HG03064 (cell line): ENCODE results near the gene CFAP206.

Experiments
- ATAC-seq: cut with Tn5 transposase; IDR thresholded peaks from one replicate; pipeline ENCODE4 v1.9.1; 2021; ENCODE audit warnings: low read depth; ENCODE audit not compliant: unreplicated experiment

Gene CFAP206, protein sequence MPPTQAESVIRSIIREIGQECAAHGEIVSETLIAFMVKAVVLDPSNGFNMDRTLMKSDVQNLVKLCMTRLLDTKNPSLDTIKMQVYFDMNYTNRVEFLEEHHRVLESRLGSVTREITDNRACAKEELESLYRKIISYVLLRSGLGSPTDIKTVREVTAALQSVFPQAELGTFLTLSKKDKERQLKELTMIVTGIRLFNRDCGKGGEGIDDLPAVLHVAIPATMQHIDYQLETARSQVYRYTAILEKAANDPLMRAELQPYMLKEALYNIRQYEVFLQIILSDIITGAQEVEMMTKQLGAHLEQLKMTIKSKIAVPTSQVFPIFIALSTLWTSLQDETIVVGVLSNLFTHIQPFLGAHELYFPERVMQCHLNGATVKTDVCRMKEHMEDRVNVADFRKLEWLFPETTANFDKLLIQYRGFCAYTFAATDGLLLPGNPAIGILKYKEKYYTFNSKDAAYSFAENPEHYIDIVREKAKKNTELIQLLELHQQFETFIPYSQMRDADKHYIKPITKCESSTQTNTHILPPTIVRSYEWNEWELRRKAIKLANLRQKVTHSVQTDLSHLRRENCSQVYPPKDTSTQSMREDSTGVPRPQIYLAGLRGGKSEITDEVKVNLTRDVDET

DNA sequence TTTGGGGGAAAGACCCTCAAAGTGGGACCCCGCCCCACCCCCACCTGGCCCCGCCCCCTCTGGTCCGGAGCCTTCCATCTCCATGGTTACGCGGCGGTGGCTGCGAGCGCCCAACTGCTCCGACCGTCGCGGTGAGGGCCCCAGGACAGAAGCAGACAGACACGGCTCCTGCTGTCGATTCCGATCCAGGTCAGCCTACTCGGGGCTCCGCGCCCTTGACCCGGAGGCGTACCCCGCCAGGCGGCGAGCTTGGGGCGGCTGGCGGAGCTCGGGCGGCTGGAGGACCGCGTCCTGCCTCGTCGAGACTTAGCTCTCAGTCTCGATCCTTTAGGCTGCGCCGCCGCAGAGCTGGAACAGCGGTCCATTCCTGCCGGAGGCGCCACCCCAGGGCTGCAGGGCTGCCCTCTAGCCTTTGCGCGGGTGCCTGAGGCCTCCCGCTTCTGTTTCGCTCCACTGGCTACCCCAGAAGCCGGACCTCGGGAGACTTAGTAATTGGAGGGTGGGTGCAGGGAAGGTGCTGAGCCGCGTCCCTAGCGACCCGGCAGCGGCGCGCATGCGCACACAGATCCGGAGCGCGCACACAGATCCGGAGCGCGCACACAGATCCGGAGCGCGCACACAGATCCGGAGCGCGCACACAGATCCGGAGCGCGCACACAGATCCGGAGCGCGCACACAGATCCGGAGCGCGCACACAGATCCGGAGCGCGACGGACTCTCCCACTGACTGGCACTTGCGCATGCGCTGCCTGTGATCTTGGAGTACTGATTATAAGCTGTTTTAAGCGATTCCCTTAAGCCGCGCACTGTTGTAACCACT is at the start of gene CFAP206:
CFAP206 (plus strand) TSS at position 72 of the 820 bp plus-strand sequence. CDS start 1,868 bp downstream, outside the sequence.
- peak; percentile 85 for ATAC-seq

DNA sequence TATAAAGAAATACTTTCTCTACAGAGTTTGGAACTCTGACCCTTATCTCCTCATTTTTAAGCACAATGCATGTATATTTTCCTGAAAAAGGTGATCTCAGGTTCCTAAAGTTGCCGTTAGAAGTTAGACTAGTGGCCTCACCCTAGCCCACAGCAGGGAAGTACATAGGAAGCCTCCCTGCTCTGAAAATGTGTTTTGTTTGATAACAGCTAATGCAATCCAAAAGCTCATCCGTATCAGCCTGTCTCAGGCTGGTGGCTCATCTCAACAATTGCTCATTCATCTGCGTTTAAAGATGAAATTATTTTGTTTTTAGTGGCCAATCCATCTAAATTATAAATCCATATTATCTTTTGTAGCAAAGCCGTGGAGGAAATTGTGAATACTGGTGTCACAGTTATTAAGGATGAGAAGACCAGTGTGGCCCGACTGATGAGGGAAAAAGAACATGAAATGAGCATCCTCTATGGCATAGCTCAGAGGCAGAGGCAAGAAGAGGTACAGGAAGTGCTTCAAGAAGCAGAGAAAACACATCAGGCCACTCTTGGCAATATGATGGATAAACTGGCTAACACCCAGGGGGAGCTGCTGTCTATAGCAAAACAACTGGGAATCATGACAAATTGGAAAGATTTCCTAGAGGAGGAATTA is 43.0 kb upstream of the CFAP206 start:
- ATAC-seq, result no peak

DNA sequence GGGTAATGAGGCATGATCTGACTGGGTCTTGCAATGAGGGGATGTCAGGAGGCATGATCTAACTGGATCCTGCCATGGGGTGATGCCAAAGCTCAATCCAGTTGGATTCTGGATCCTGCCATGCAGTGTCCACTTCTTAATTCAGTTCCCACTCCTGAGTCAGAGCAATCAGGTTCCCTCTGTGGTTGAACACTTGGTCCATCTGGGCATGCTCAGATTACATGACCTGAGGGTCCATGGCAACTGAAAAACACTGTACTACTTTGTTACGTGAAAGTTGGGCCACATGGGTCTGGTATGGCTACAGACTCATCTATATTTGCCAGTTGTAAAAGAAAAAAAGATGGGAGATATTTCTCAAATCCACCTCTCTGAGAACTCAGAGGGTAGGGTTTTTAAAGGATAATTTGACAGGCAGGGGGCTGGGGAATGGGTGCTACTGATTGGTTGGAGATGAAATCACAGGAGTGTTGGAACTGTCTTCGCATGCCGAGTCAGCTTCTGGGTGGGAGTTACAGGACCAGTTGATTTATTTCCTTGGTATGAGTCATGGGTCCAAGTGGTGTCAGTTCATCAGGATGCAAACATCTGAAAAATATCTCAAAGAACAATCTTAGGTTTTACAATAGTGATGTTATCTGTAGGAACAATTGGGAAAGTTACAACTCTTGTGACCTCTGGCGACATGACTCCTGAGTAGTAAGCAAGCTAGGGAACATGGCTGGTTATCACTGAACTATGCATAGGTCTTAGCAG is 41.5 kb upstream of the CFAP206 start:
- no peak for ATAC-seq

DNA sequence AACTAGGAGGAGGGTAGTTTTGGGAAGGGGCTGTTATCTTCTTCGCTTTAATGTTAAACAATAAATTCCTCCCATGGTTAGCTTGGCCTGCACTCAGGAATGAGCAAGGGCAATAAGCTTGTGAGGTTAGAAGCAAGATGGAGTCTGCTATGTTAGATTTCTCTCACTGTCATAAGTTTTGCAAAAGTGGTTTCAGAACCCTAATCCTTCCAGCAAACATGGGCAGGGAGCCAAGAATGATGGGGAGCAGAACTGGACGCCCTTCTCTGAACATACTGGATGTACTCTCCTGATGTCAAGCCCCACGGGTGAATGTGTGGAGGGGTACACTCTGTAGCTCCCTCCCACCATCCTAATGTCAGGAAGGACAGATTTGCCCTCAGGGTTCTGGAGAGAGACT is 40.9 kb upstream of the CFAP206 start:
- no peak for ATAC-seq

DNA sequence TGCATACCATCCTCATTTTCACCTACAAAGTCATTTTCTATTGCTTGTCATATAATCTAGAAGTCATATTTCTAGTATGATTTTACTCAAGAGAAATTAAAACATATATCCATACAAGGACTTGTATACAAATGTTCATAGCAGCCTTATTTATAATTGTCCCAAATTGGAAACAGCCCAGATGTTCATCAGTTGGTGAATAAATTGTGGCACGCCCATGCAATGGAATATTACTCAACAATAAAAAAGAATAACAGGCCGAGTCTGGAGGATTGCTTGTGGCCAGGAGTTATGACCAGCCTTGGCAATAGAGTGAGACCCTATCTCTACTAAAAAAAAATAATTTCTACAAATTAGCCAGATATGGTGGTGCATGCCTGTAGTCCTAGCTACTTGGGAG is 34.4 kb upstream of the CFAP206 start:
- ATAC-seq, result no peak

DNA sequence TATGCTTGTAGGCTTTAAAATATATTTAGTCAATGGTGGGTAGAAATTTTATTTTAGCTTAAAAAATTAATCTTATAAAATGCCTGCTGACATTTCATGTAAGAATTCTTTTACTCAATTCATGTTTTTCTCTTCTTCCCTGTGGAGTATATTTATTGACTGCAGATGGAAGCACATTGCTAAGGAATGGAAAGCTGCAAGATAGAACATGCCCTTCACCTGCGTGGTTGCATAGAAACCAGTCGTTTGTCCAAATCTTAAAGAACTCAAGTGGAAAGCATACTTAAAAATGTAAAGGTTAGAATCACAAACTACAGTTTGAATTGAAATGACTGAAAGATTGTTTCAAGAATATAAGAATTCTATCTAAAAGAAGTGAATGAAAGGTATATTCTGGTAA is 32.5 kb upstream of the CFAP206 start:
- ATAC-seq, result no peak

DNA sequence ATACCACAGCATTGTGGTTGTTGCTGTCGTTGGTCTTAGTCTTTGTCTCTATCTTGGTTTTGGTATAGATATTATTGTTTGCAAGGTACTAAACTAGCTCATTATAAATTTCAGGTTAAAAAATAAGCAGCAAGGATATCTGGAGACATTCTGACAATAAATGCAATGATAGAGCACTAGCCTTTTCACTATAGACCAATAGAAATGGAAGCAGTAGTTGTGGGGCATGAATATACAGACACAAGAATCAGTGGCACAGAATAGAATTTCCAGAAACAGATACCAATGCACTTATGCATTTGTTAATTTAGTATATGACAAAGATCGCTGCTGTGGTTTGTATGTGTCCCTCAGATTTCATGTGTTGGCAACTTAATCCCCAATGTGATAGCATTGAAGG is 31.1 kb upstream of the CFAP206 start:
- ATAC-seq, result no peak

DNA sequence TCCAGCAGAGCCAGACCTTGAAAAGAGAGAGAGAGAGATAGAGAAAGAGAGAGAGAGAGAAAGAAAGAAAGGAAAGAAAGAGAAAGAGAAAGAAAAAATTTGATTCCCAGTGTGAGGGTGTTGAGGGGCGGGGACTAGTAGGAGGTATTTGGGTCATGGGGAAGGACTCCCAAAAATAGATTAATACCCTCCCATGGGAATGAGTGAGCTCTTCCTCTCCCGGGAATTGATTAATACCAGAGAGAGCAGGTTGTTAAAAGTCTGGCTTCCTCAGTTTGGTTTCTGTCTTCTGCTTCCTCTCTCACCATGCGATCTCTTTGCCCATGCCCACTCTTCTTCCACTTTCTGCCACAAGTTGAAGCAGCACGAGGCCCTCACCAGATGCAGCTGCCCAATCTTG is 28.8 kb upstream of the CFAP206 start:
- ATAC-seq, result peak; percentile 68

DNA sequence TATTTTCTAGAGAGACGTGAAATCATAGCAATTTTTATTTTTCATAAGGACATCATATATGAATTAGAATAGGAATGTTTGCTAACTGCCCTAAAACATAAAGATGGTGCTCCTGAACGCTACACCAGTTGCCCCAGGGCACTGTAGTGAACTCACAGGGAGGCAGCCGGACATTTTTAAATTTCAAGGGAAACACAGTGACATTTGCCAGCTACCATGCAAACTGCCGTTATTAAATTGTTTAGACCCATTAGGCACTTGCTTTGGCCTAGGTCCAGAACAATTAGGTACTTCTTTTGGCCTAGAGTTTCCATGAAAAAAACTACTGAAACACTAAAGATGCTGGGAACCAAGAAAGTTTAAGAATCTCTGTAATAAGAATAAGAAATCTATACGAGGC is 24.9 kb upstream of the CFAP206 start:
- no peak for ATAC-seq

DNA sequence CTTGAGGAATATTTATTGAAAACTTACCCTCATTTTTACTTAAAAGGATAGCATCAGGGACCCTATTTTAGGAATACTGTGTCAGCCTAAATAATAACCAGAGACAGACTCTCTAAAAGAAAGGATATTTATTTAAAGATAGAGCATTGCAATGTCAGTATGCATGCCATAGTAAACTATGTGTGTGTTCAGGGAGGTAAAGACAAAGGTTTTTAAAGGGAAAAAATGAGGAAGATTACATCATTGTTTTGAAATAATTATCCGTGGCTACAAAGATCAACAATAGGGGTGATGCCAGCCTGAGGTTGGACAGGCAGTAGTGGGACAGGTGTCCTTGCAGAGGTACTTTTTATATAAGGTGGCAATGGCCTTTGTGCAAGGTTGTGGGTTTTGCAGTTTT is 23.7 kb upstream of the CFAP206 start:
- ATAC-seq, result no peak

DNA sequence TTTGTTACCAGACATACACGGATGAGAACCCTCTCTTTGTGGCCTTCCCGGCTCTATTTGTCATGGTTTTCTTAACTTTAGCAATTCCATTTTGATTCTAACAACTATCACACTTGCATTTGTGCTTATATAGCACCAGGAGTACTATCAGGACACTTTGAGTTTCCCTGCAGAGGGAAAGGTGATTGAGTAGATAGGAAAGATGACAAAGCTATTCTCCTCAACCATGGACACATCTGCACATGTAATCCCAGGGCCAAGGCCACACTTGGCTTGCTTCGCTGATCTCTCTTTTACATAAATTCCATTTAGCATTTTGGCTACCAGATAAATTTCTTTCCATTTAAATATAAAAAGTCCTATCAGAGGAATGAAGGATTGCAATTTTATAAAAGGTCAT is 23.3 kb upstream of the CFAP206 start:
- no peak for ATAC-seq

DNA sequence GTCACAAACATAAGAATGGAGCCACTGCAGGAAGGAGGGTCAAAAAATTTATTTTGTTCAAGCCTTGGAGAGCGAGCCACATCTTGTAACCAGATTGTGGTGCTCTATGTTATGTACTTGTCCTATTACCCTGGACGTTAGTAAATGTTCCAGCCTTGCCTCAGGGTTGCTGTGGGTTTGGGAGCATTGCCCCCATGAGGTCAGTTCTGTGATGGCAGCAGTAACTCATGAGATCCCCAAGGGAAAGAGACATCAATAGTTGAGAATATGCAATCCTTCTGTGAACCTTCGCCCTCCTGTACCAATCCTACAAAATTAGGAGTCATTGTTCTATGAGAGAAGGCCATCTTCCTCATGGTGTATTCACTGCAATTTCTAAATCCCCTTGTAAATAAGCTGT is 16.4 kb upstream of the CFAP206 start:
- ATAC-seq, result no peak

DNA sequence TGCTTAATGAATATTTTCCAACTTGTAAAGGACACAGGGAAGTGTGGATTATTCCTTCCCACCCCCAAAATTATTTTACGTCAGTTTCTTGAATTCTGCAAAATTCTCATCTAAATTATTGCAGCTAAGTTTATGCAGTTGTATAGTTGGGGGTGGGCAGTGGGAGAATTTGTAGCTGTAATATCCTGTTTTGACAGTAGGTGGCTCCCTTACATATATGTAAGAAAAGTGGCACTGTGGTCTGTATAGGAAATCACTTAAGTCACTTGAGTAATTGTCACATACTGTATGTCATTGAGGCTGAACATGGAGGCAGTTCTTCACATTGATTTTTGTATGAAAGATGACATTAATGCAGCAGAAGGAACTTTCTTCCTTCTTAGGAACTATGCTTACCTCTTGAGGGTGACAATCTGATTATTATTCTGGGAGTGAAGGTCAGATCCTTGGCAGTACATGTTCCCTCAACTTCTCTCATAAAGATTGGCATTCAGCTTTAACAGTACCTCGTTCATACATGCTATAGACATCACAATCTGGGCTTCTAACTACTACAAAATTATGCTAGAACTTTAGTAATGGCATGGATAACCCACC is 14.6 kb upstream of the CFAP206 start:
- ATAC-seq, result no peak

DNA sequence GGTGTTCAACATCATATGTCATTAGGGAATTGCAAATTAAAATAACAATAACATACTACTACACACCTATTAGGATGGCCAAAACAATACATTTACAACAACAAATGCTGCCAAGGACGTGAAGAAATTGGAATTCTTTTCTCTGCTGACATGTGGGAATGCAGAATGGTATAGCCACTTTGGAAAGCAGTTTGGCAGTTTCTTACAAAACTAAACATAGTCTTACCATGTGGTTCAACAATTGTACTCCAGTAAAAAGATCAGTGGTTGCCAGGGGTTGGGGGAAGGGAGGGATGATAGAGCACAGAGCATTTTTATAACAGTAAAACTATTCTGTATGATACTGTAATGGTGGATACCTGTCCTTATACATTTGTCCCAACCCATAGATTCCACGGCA is 12.3 kb upstream of the CFAP206 start:
- ATAC-seq, result no peak

DNA sequence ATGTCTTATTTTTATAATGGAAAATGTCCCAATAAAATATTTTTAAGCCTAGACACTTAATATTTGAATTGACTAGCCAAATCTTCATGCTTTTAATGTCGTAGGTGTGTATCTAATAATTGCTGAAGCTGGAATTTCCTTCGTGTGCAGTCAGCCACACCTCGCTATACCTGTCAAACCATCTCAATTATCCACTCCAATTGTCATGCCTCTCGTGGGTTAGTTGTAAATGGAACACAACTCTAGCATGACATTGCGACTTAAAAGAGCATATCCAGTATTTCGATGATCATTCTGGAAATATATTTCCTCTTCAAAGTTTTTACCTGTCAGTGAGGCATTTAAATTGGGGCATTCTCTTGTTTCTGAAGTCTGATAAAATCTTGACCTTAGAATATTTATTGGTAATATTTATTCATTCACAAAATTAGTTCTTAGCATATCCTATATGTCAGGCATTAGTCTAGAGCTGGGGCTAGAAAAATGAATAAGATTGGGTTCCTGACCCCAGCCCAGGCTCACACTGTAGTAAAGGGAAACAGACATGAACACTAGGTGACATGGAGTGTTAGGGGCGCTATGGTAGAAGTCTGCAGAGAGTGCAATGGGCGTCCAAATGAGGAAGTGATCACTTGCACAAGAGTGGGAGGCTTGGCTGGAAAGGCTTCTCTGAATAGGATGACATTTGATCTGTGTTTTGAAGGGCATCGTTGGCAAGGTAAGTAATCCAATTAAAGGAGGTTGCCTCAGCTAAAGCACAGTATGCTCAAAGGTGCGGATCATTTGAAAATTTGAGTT is 11.0 kb upstream of the CFAP206 start:
- ATAC-seq, result no peak

DNA sequence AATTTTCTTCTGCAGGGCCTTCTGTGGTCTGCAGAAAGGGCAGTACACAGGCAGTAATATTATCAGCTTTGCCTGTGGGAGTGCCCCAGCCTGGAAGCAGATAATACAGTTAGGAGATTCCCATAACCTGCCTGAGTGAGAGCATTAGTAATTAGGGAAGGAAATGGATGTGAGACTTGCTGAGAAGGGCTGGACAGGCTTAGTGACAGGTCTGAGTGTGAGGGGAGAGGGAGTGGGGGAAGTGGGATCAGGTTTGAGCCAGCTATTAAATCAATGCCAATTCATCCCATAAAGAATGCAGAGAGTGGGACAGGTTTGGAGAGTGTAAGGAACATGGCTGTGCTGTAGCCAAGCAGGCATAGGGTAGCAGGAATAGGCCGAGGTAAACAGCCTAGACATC is 10.1 kb upstream of the CFAP206 start:
- ATAC-seq, result no peak

DNA sequence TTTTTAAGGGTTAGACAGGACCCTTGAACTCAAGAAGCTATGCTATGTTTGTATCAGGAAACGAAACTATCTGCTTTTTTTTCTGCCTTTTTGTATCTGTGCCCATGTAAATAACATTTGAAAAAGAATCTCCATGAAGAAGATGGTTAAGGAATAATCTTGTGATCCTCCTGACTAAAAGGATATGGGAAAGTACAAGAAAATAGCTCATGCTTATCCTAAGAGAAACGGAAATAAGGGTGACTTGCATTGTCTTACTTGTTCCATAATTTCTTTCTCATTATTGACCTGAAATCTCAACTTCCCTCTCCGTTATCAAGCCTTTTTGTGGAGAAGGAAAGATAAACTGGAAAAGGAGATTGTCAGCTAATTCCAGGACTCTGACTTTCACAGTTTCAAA is 5.9 kb upstream of the CFAP206 start:
- ATAC-seq, result no peak

DNA sequence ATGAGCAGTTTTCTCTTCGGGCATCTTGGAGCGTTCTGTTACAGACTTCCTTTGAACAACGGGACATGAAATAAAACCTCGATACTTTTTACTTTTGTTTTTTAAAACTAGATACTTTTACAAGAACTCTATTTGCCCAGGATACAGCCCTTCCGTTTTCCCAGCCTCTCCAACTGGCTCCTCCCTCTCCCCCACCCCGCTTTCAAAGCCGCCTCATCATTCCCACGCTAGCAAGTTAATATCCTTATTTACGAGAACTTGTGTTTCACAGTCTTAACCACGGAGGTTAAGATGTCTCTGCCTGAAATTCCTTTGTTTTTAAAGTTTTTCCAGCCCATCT is 241 bp upstream of the CFAP206 start:
- ATAC-seq, result peak; percentile 24

DNA sequence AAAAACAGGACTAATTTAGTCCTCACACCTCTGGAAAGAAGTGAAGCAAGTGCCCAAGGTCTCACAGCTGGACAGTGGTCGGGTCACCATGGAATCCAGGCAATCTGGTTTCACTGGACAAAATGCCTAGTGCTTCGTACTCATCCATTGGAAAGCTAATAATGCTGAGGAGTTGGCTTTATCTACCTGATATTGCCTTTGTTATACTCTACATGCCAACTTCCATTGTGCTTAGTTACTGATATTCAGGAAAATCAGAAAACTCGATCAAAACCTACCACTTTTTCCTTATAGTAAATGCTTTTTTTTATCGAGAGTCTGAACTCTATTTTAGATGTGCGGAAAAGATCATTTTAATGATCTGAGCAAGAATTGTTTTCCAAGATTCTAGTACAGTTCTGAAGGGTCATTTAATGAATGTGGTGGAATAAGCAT is 966 bp downstream of the CFAP206 start:
- no peak for ATAC-seq
